Stomach smooth muscle (tissue), 2 donors: ENCODE measurements around the gene TPCN1.

ENCODE experiments used
- H3K27ac ChIP-seq: one replicate; pipeline ENCODE4 v1.7.0; 2013; ENCODE audit warnings: mild to moderate bottlenecking, low read length, inconsistent platforms
- H3K27me3 ChIP-seq, 2 donors: one replicate each; pipeline ENCODE4 v1.7.0; 2013; ENCODE audit warnings: low read length in 2 of 2; ENCODE audit not compliant: insufficient read depth in 2 of 2, control insufficient read depth in 1 of 2
- H3K36me3 ChIP-seq, 2 donors: one replicate each; pipeline ENCODE4 v1.7.0; 2013; ENCODE audit warnings: low read length in 2 of 2; ENCODE audit not compliant: control insufficient read depth in 2 of 2, insufficient read depth in 2 of 2
- H3K4me1 ChIP-seq: one replicate; pipeline ENCODE4 v1.7.0; 2013; ENCODE audit warnings: low read length; ENCODE audit not compliant: control insufficient read depth, insufficient read depth
- H3K4me3 ChIP-seq, 2 donors: one replicate each; pipeline ENCODE4 v1.7.0; 2013; ENCODE audit warnings: low read length in 2 of 2
- H3K9ac ChIP-seq, 2 donors: one replicate each; pipeline ENCODE4 v1.7.0; 2013; ENCODE audit warnings: low read length in 2 of 2, mild to moderate bottlenecking in 1 of 2
- H3K9me3 ChIP-seq, 2 donors: one replicate each; pipeline ENCODE4 v1.7.0; 2013; ENCODE audit warnings: low read length in 2 of 2; ENCODE audit not compliant: control insufficient read depth in 2 of 2
- donor health status: healthy.
- donor health status: Pancreatic carcinoma.

The TPCN1 gene

GRCh38 chr12:113328368-113328889, 107.2 kb downstream of the TPCN1 start:
- no peaks in the 10 kb centered on the region for H3K27me3 ChIP-seq
- H3K27ac ChIP-seq: no peak overlapping the region
- no peak overlapping the region for H3K4me3 ChIP-seq
- peaks cover 4% of the 10 kb centered on the region for H3K4me1 ChIP-seq
- no peak overlapping the region for H3K9ac ChIP-seq
- peaks cover 0 to 11% of the 10 kb centered on the region in 2 donors for H3K36me3 ChIP-seq
- no peaks in the 10 kb centered on the region for H3K9me3 ChIP-seq

DNA sequence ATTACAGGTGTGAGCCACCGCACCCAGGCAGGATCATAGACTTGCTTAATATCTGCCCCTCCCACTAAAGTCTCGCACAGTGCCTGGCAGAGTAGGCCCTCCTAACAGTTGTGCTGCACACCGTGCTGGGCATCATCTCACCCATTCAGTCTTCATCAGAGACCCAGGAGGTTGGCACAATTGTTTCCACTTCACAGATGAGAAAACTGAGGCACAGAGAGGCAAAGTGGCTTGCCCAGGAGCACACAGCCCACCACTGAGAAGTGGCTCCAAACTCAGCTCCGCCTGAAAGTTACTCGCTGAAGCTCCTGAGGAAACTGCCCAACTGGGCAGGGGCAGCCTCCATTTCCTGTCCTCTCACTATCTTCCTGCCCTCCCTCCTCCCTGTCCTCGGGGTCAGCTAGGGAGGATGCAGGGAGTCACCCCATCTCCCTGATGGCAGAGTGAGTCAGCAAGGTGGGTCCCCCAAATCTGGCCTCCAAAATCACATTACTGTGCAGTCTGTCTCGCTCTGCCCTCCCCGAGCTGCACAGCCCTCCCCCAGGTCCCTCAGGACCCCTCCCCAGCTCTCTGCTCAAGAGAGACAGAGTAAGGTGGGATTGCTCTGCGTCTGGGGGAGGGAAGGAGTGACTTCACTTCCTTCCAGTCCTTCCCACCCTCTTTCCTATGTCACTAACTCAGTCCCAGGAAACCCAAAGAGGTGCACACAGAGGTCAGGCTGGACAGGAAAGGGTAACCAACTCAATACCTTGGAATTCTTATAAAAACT, 107.9 kb downstream of the TPCN1 start:
- H3K27me3 ChIP-seq: no peaks in the 10 kb centered on the region
- no peak overlapping the region for H3K4me3 ChIP-seq
- H3K9me3 ChIP-seq: no peaks in the 10 kb centered on the region
- H3K9ac ChIP-seq: no peak overlapping the region
- no peak overlapping the region for H3K27ac ChIP-seq
- peaks cover 0 to 11% of the 10 kb centered on the region in 2 donors for H3K36me3 ChIP-seq
- peaks cover 10% of the 10 kb centered on the region for H3K4me1 ChIP-seq

DNA sequence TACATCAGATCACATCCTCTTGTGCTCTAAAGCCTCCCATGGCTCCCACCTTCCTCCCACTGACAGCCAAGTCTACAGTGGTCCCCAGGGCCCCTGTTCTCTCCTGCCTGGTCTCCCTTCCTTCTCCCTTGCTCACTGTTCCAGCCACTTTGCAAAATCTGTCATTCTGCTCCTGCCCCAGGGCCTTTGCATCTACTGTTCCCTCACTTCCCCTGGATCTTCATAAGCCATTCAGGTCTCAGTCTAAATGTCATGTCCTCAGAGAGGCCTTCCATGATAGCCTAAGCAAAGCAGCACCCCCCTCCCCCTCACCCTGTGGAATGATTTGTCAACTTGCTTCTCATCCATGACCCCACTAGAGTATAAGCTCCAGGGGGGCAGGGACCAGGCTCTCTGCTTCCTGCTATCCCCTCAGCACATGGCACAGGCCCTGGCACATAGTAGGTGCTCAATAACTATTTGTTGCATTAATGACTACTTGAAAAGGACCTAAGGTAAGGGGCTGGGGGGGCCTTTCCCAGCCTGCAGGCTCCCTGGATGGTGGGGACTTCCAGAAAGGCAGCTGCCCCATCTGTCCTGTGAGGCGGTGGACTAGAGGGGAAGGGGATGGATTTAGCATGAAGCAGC, 108.6 kb downstream of the TPCN1 start:
- H3K27me3 ChIP-seq: no peaks in the 10 kb centered on the region
- no peak overlapping the region for H3K4me3 ChIP-seq
- H3K9ac ChIP-seq: no peak overlapping the region
- H3K9me3 ChIP-seq: no peaks in the 10 kb centered on the region
- peaks cover 0 to 11% of the 10 kb centered on the region in 2 donors for H3K36me3 ChIP-seq
- peaks cover 16% of the 10 kb centered on the region for H3K4me1 ChIP-seq
- no peak overlapping the region for H3K27ac ChIP-seq

GRCh38 chr12:113330505-113330904, 109.2 kb downstream of the TPCN1 start:
- H3K4me3 ChIP-seq: no peak overlapping the region
- no peaks in the 10 kb centered on the region for H3K9me3 ChIP-seq
- peaks cover 0 to 11% of the 10 kb centered on the region in 2 donors for H3K36me3 ChIP-seq
- peaks cover 21% of the 10 kb centered on the region for H3K4me1 ChIP-seq
- no peak overlapping the region for H3K27ac ChIP-seq
- H3K9ac ChIP-seq: no peak overlapping the region
- no peaks in the 10 kb centered on the region for H3K27me3 ChIP-seq

DNA sequence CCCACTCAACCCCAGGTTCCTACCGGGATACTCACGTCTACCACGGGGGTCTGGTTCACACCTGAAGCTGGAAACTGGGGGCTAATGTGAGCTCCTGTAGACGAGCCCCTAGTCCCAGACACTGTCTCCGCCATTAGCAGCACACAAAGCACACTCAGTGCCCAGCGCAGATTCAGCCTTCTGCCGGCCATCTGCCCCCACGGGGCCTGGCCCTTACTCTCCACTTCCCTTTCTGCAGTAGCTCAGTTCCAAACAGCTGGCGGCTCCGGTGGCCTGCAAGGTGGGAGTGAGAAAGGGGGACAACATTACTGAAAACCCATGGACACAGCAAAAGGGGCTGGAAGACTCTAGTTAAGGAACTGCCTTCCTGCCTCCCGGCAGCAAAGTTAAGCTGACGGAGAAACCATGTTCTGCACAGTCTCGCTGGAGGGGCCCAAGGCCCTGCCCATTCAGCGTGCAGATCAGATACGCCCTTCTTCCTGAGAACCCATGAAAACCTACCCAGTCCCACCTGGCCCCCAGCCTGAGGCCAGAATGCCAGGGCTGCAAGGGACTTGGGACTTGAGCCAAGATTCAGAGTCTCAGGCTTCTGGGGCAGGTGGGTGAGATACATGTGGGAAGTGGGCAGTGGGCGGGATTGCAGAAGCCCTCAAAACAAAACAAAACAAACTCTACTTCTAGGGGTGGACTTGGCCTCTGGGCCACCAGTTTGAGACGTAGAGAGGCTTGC, 111.6 kb downstream of the TPCN1 start:
- Histone ChIP-seq H3K36me3 (peaks cover 0 to 11% of the 10 kb centered on the region in 2 donors), H3K4me1 (peaks cover 20% of the 10 kb centered on the region), H3K4me3 (peak overlapping the region; percentile 6 to 47), H3K27ac (no peak overlapping the region), H3K9ac (no peak overlapping the region), H3K27me3 (no peaks in the 10 kb centered on the region), H3K9me3 (no peaks in the 10 kb centered on the region)

DNA sequence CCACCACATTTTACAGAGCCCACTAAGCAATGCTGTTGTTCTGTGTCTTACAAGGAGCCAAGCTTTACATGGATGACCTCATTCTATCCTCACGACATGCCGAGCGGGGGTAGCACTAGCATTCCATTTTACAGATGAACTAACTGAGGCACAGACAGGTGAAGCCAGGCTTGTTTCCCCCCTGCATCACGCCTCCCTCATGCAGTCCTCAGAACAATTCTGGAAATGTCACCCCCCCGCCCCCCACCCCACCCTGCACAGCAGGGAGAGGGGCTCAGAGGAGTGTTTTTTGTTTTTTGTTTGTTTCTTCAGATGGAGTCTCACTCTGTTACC, 112.1 kb downstream of the TPCN1 start:
- no peaks in the 10 kb centered on the region for H3K27me3 ChIP-seq
- no peaks in the 10 kb centered on the region for H3K9me3 ChIP-seq
- no peak overlapping the region for H3K27ac ChIP-seq
- H3K9ac ChIP-seq: no peak overlapping the region
- peak overlapping the region; percentile 6 to 29 for H3K4me3 ChIP-seq
- peaks cover 0 to 11% of the 10 kb centered on the region in 2 donors for H3K36me3 ChIP-seq
- H3K4me1 ChIP-seq: peaks cover 20% of the 10 kb centered on the region

- Histone ChIP-seq H3K4me3 (peak overlapping the region; percentile 83 to 90), H3K9ac (peak overlapping the region; percentile 71 to 79), H3K9me3 (no peaks in the 10 kb centered on the region), H3K27me3 (no peaks in the 10 kb centered on the region), H3K36me3 (peaks cover 0 to 11% of the 10 kb centered on the region in 2 donors), H3K27ac (no peak overlapping the region), H3K4me1 (peaks cover 20% of the 10 kb centered on the region)
Observed at GRCh38 chr12:113333877-113334785, 112.9 kb downstream of the TPCN1 start.

GRCh38 chr12:113334786-113335539, 113.7 kb downstream of the TPCN1 start, which contains the start of gene SLC8B1:
Gene SLC8B1, minus strand, starts transcription at chr12:113335109. Its CDS starts 2,231 bp downstream, at chr12:113332878.
- Histone ChIP-seq H3K27me3 (no peaks in the 10 kb centered on the region), H3K4me1 (peaks cover 20% of the 10 kb centered on the region), H3K9me3 (no peaks in the 10 kb centered on the region), H3K36me3 (peaks cover 0 to 8% of the 10 kb centered on the region in 2 donors), H3K4me3 (peak within 1 kb of the TSS; percentile 86 to 90), H3K27ac (no peak within 1 kb of the TSS), H3K9ac (peak within 1 kb of the TSS; percentile 71 to 79)

DNA sequence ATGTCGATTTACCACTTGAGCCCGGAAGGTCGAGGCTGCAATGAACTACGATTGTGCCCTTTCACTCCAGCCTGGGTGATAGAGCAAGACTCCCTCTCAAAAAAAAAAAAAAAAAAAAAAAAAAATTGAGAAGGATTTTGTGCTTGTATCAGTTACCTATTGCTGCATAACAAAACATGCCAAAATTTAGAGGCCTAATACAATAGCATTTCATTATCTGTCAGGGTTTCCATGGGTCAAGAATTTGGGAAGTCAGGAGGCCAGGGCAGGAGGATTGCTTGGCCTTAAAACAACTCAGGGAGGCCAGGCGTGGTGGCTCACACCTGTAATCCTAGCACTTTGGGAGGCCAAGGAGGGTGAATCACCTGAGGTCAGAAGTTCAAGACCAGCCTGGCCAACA, 118.3 kb downstream of the TPCN1 start:
- Histone ChIP-seq H3K27ac (no peak overlapping the region), H3K9me3 (no peaks in the 10 kb centered on the region), H3K4me1 (peaks cover 10% of the 10 kb centered on the region), H3K27me3 (no peaks in the 10 kb centered on the region), H3K4me3 (no peak overlapping the region), H3K9ac (no peak overlapping the region), H3K36me3 (no peaks in the 10 kb centered on the region)
